Transverse colon (tissue), 4 donors: Measurements from ENCODE around the gene RPA1.

Source experiments
- EP300 ChIP-seq: sonication (generic); formaldehyde crosslinking; IDR thresholded peaks from one replicate; pipeline ENCODE4 v1.6.1; 2017; ENCODE audit warnings: antibody characterized with exemption, low read depth
- POLR2A ChIP-seq: fragments of 450-650 bp; IDR thresholded peaks from one replicate; pipeline ENCODE4 v1.6.1; 2016; ENCODE audit warnings: antibody characterized with exemption, mild to moderate bottlenecking, moderate library complexity
- POLR2AphosphoS5 ChIP-seq, 3 donors: sonication (generic); formaldehyde crosslinking; IDR thresholded peaks; one replicate each; pipeline ENCODE4 v1.6.1; 2016; ENCODE audit warnings: antibody characterized with exemption in 3 of 3
- TF ChIP-seq, protein P1 (sequence below), 5 experiments: fragments of 200-600 bp in 3 of 5; fragments of 450-650 bp in 2 of 5; sonication (generic) in 3 of 5; IDR thresholded peaks; 1 replicate in 2 of 5; 2 replicates in 3 of 5; pipeline ENCODE4 v1.5.1; 2016 to 2017; ENCODE audit warnings: antibody characterized with exemption in 5 of 5, inconsistent platforms in 3 of 5, mild to moderate bottlenecking in 2 of 5, moderate library complexity in 1 of 5

DNA sequence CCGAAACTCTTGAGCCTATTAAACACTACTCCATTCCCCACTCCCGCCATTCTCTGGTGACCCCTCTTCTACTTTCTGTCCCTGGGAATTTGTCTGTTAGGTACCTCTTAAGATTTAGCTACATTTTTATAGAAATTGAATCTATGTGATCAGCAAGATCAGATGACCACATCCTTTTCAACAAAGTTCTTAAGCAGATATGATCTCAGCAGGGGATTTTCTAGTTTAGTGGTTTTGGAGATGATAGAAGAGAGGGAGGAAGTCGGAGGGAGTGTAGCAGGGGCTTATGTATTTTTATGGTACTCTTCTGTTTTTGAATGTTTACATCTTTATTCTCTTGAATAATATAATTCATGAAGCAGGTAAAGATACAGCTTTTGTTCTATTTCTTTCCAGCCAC, 40.8 kb downstream of the RPA1 start:
- TF ChIP-seq, protein P1, sequence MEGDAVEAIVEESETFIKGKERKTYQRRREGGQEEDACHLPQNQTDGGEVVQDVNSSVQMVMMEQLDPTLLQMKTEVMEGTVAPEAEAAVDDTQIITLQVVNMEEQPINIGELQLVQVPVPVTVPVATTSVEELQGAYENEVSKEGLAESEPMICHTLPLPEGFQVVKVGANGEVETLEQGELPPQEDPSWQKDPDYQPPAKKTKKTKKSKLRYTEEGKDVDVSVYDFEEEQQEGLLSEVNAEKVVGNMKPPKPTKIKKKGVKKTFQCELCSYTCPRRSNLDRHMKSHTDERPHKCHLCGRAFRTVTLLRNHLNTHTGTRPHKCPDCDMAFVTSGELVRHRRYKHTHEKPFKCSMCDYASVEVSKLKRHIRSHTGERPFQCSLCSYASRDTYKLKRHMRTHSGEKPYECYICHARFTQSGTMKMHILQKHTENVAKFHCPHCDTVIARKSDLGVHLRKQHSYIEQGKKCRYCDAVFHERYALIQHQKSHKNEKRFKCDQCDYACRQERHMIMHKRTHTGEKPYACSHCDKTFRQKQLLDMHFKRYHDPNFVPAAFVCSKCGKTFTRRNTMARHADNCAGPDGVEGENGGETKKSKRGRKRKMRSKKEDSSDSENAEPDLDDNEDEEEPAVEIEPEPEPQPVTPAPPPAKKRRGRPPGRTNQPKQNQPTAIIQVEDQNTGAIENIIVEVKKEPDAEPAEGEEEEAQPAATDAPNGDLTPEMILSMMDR (IDR thresholded peaks at IDR 0.05) = no peak
- no peak for TF ChIP-seq POLR2A
- no peak for TF ChIP-seq POLR2AphosphoS5 (IDR thresholded peaks at IDR 0.05)
- no peak for TF ChIP-seq EP300
